K562 (cell line): ENCODE data around the gene SAP25. TPM values are rescaled to one million over a fixed set of nuclear protein-coding genes. Genes with fewer than 3 reads are reported as not detected.

Experiments used
- AFF1 ChIP-seq, 2 experiments: fragments of 450-650 bp; IDR thresholded peaks; 2 replicates each; pipeline ENCODE4 v1.6.1; 2018; ENCODE audit warnings: mild to moderate bottlenecking in 2 of 2, low read depth in 1 of 2; ENCODE audit not compliant: partially characterized antibody in 2 of 2
- ARID2 ChIP-seq: fragments of 450-650 bp; IDR thresholded peaks from 2 replicates; pipeline ENCODE4 v1.6.1; 2017; ENCODE audit warnings: antibody characterized with exemption, mild to moderate bottlenecking
- CBFB ChIP-seq: sonication (generic); formaldehyde crosslinking; IDR thresholded peaks from 2 replicates; pipeline ENCODE4 v1.4.0; 2020; ENCODE audit warnings: mild to moderate bottlenecking, missing genetic modification reagents
- CC2D1A ChIP-seq: fragments of 450-650 bp; IDR thresholded peaks from 2 replicates; pipeline ENCODE4 v1.6.1; 2017; ENCODE audit warnings: mild to moderate bottlenecking
- CCAR2 ChIP-seq: fragments of 200-400 bp; formaldehyde crosslinking; IDR thresholded peaks from 2 replicates; pipeline ENCODE4 v1.6.1; 2017; ENCODE audit warnings: mild to moderate bottlenecking, low read depth, low read length
- CREM ChIP-seq: IDR thresholded peaks from 2 replicates; pipeline ENCODE4 v1.6.1; 2014; ENCODE audit warnings: antibody characterized with exemption, low read depth
- ESRRA ChIP-seq: fragments of 450-650 bp; IDR thresholded peaks from 2 replicates; pipeline ENCODE4 v1.6.1; 2014; ENCODE audit warnings: low read depth, mild to moderate bottlenecking, moderate library complexity, borderline replicate concordance
- FOXP1 ChIP-seq: sonication (generic); formaldehyde crosslinking; IDR thresholded peaks from 2 replicates; pipeline ENCODE4 v1.8.0; 2022; ENCODE audit warnings: mild to moderate bottlenecking, missing genetic modification reagents
- HBP1 ChIP-seq: fragments of 450-650 bp; formaldehyde crosslinking; IDR thresholded peaks from 2 replicates; pipeline ENCODE4 v1.4.0; 2022; ENCODE audit warnings: missing genetic modification characterization
- HSF4 ChIP-seq: fragments of 250-450 bp; sonication (Bioruptor Pico); IDR thresholded peaks from 2 replicates; pipeline ENCODE4 v2.1.2; 2022; ENCODE audit warnings: mild to moderate bottlenecking, moderate library complexity, borderline replicate concordance
- MED1 ChIP-seq: sonication (generic); formaldehyde crosslinking; IDR thresholded peaks from 2 replicates; pipeline ENCODE4 v1.8.1; 2023; ENCODE audit warnings: missing genetic modification reagents, borderline replicate concordance
- MTA3 ChIP-seq: fragments of 450-650 bp; formaldehyde crosslinking; IDR thresholded peaks from 2 replicates; pipeline ENCODE4 v1.6.1; 2017; ENCODE audit warnings: mild to moderate bottlenecking, borderline replicate concordance
- MYBL2 ChIP-seq, 2 experiments: fragments of 450-650 bp in 1 of 2; sonication (generic) in 1 of 2; formaldehyde crosslinking in 1 of 2; IDR thresholded peaks; 2 replicates each; pipeline versions ENCODE4 v1.6.1 to v1.8.1; 2017 to 2022; ENCODE audit warnings: borderline replicate concordance in 1 of 2, inconsistent platforms in 1 of 2, low read depth in 1 of 2, mild to moderate bottlenecking in 1 of 2, missing genetic modification reagents in 1 of 2, moderate library complexity in 1 of 2
- MYC ChIP-seq, 2 experiments: fragments of 250-450 bp in 1 of 2; sonication (Bioruptor Pico) in 1 of 2; IDR thresholded peaks; 2 replicates each; pipeline versions ENCODE4 v1.5.1 to v1.6.1; 2012 to 2021; ENCODE audit warnings: low read depth in 2 of 2, borderline replicate concordance in 1 of 2, improper control_type of control experiment in 1 of 2, low read length in 1 of 2, mild to moderate bottlenecking in 1 of 2, moderate library complexity in 1 of 2
- NFXL1 ChIP-seq: fragments of 450-650 bp; formaldehyde crosslinking; IDR thresholded peaks from 2 replicates; pipeline ENCODE4 v1.4.0; 2021; ENCODE audit warnings: mild to moderate bottlenecking
- NONO ChIP-seq, 2 experiments: fragments of 200-400 bp in 1 of 2; fragments of 450-650 bp in 1 of 2; formaldehyde crosslinking in 1 of 2; IDR thresholded peaks; 2 replicates each; pipeline ENCODE4 v1.6.1; 2017; ENCODE audit warnings: low read depth in 2 of 2, mild to moderate bottlenecking in 2 of 2, moderate library complexity in 2 of 2, low read length in 1 of 2
- ZNF408 ChIP-seq: fragments of 250-450 bp; sonication (Bioruptor Pico); IDR thresholded peaks from 2 replicates; pipeline ENCODE4 v1.4.0; 2020; ENCODE audit warnings: low read depth, mild to moderate bottlenecking, moderate library complexity
- ZNF449 ChIP-seq: fragments of 250-450 bp; sonication (Bioruptor Pico); IDR thresholded peaks from 2 replicates; pipeline ENCODE4 v1.8.0; 2022; ENCODE audit warnings: moderate library complexity, mild to moderate bottlenecking, inconsistent platforms
- polyA plus RNA-seq, 8 experiments: library from polyadenylated mRNA; depleted of rRNA in 4 of 8; stranded (reverse) in 5 of 8; unstranded in 3 of 8; fragments of >200 nt; fragmentation: Nextera tagmentation in 2 of 8; fragmentation: Illumina TruSeq in 1 of 8; extraction: Ambion mirVana in 2 of 8; extraction: Trizol in 1 of 8; gene quantifications; 2 replicates each; pipeline versions ENCODE4 v1.2.1 to v1.2.3, GENCODE V29; 2011 to 2014; ENCODE audit warnings: inconsistent platforms in 1 of 8, missing spikeins in 1 of 8
- total RNA-seq, 7 experiments: library from RNA; depleted of rRNA in 6 of 7; stranded (reverse); fragments of >200 nt in 6 of 7; fragmentation: Illumina TruSeq in 2 of 7; extraction: Trizol in 2 of 7; gene quantifications; 2 replicates each; pipeline versions ENCODE4 v1.2.1 to v1.2.3, GENCODE V29; 2011 to 2021; ENCODE audit warnings: low replicate concordance in 1 of 7

SAP25 gene
- total and polyA plus RNA-seq, 9 of the 15 experiments (the other 6 are each of a cell fraction or from before 2014, with no cell fraction given): 0.13 to 5.3 (median 0.78) TPM; not detected in 1

GRCh38 chr7:100580466-100581283, 7.0 kb upstream of the SAP25 start (continued):
- TF ChIP-seq AFF1 (IDR thresholded peaks at IDR 0.05; ENCODE audit: low read depth in 1 of 2, partially characterized antibody in 2 of 2) (no peak), CC2D1A (0 out of 2 replicates have a peak, but pooled peaks have one; percentile 19), CCAR2 (no peak), NFXL1 (CRISPR knock-in tag) (no peak), CREM (no peak), HBP1 (CRISPR knock-in tag) (peak; percentile 85), HSF4 (CRISPR knock-in tag) (no peak), CBFB (CRISPR knock-in tag) (no peak), ARID2 (0 out of 2 replicates have a peak, but pooled peaks have one; percentile 19), ESRRA (0 out of 2 replicates have a peak, but pooled peaks have one; percentile 21), MTA3 (no peak), NONO (IDR thresholded peaks at IDR 0.05; ENCODE audit: low read depth in 2 of 2, low read length in 1 of 2) (no peak), ZNF408 (no peak), MYC (IDR thresholded peaks at IDR 0.05; ENCODE audit: low read depth, low read length) (no peak), MYC (CRISPR knock-in tag; IDR thresholded peaks at IDR 0.05; ENCODE audit: borderline replicate concordance, low read depth) (no peak), MED1 (CRISPR knock-in tag) (no peak), FOXP1 (CRISPR knock-in tag) (0 out of 2 replicates have a peak, but pooled peaks have one; percentile 58), ZNF449 (CRISPR knock-in tag) (no peak), MYBL2 (IDR thresholded peaks at IDR 0.05; ENCODE audit: low read depth) (peak; percentile 53; the same call in 1 of the 2 replicates), MYBL2 (CRISPR knock-in tag; IDR thresholded peaks at IDR 0.05; ENCODE audit: borderline replicate concordance) (no peak)
